HG03159 (cell line): ENCODE results near the gene SAMD4A.

Experiments used
- ATAC-seq: cut with Tn5 transposase; IDR thresholded peaks from one replicate; pipeline ENCODE4 v1.9.1; 2021; ENCODE audit warnings: mild to moderate bottlenecking, moderate library complexity; ENCODE audit not compliant: unreplicated experiment

Gene SAMD4A

GRCh38 chr14:54675236-54676128 is 108.6 kb downstream of the SAMD4A start:
- ATAC-seq: no peak

- no peak for ATAC-seq
These were observed 110.1 kb downstream of the SAMD4A start for GRCh38 chr14:54676812-54677708.

GRCh38 chr14:54680651-54681050 is 113.7 kb downstream of the SAMD4A start:
- no peak for ATAC-seq

- ATAC-seq: no peak
These were observed 114.9 kb downstream of the SAMD4A start for GRCh38 chr14:54681811-54682261.

GRCh38 chr14:54682578-54682977 is 115.7 kb downstream of the SAMD4A start:
- ATAC-seq: no peak

DNA sequence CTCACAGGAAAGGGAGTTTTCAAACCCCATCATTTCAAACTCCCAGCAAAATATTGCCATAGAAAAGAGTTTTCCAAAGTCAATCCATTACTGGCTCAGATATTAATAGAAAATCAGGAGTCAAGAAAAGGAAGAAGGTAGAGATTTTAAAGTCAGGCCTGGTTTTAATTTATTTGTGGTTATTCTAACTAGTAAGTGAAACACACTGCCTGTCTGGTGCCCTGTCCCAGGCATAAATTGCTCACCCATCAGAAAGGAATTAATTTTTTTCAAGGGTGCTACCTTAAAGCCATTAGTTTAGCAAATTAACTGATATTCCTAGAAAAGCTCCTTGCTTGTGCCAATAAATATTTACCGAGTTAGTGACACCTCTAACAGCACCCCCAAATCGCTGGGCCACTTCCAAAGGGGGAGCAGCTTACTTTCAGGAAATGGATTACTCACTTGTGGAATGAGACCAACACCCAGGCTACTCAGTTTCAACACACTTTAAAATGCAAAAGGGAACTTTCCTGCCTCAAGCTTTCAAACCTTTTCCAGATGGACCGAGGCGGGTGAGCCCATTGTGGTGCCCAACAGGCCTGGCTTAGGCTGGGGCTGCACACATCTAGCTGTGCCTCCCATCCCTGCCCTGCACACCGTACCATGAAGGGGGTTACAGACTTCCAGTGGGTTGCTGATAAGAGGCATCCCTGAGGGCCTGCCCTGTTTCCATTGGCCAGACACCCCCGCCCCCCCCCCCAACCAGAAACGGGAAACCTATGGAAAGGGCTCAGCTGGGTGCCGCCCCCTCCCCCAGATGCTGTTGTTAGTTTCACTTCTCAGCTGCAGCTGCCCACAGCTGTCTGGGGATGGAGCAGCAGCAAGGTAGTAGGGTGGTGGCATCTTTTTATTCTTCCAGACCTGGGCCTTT is 117.2 kb downstream of the SAMD4A start:
- ATAC-seq: no peak

DNA sequence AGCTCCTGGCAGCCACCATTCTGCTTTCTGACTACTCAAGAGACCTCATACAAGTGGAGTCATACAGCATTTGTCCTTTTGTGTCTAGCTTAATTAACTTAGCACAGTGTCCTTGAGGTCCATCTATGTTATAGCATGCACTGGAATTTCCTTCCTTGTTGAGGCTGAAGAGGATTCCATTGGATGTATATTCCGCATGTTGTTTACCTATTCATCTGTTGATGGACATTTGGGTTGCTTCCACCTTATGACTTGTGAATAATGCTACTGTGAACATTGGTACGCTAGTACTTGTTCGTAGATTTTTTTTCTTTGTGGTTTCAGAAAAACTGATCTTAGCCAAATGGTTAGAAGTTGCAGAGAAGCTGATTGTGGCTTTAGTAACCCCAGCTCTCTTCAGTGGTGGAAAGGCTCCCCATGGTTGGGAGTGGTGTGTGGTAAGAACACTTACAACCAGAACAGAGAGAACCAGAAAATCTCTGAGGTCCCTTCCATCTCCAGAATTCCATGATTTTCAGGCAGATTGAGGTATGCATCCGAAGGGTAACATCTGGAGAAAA is 118.4 kb downstream of the SAMD4A start:
- ATAC-seq: no peak

GRCh38 chr14:54686219-54686870 is 119.4 kb downstream of the SAMD4A start:
- ATAC-seq: no peak

DNA sequence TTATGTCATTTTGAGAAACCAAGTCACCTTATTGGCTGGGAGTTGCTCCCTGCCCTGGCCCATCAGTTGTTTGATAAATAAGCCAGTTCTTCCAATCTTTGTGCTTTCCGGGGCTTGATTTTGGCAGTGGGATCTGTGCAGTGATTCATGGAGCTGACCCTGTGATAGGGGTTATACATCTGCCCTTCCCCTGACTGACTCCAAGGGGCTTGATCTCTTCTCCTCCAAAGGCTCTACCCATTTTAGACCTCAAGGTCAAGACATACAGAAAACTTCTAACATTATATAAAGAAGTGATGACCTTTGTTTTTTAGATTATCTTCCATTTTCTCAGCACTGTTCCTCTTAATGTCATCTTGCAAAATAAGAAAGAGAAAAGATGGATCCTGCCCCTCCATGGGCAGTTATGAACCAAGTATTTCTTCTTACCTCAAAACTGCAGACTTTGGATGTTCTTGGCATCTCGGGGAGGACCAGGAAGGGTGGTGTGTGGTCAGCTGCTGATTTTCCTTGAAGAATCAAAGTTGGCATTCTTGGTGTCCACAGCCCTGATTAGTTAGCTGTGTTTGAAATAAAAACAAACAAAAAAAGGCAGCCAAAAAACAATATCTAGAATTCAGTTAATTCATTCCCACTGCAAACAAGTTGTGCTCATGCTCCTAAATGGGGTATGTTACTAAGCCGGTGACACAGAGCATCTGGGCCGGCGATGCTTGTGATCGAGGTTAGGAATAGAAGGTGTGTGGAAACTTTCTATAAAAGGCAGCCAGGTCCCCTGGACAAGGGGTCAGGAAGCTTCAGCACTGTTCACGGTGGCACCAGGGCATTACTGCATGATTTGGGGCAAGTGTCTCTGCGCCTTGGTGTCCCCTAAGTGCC is 120.2 kb downstream of the SAMD4A start:
- no peak for ATAC-seq

DNA sequence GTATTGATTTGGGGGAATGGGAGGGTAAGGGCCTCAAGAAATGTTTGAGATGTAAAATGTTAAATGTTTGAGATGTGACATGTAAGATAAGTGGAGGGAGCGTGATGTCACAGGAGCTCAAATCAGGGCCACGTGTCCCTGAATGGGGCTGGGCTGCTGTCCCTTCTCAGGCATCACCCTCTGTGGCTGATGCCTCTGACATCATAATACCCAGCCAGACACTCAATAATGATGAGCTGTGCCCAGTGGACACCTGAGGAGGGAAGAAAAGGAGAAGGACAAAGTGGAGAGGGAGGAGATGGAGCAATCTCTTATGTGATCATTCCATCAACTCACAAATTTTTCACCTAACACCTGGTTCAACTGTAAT is 120.8 kb downstream of the SAMD4A start:
- no peak for ATAC-seq

DNA sequence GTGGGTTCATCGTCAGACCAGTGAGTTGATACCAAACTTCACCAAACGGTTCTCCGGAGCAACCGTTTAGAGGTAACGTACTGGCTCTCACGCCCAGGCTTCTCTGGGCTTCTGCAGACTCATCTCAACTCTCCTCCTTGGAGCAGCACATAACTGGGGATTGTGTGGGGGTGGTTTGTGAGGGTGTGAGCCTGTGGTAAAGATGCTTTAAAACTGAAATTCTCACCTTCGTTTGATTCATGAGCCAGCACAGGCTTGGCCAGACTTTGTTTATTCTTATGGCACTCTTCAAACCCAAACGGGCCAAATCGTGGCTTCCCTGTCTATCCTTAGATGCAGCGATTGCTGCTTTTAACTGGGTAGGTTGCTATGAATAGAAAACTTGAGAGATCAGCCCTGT is 121.3 kb downstream of the SAMD4A start:
- ATAC-seq: no peak

- ATAC-seq: no peak
These were observed 123.0 kb downstream of the SAMD4A start for GRCh38 chr14:54689928-54690327.

- no peak for ATAC-seq
These were observed 124.0 kb downstream of the SAMD4A start for GRCh38 chr14:54690887-54691286.

- no peak for ATAC-seq
These were observed 124.8 kb downstream of the SAMD4A start for GRCh38 chr14:54691525-54692283.

DNA sequence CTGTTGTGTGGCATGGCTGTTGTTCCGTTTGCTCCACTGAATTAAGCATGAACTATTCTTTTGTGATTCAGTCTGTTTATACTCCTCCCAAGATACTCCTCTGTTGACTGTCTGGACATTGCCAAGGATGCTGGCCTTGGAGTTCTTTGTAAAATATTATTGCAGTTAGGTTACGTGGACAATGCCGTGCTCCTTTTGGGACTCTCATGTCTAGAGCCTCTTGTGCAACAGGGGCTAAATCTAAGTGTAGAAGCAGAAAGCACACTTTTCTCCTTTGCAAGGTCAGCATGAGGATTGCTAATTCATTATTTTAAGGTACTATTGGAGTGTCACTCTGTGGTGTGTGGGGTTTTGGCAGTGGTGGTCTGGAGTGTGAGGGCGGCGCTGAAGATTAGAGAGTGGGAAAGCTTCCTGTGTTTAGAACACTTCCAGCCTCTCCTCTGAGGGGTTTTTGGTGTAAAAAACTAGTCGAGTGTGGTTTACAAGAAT is 125.4 kb downstream of the SAMD4A start:
- ATAC-seq: no peak

DNA sequence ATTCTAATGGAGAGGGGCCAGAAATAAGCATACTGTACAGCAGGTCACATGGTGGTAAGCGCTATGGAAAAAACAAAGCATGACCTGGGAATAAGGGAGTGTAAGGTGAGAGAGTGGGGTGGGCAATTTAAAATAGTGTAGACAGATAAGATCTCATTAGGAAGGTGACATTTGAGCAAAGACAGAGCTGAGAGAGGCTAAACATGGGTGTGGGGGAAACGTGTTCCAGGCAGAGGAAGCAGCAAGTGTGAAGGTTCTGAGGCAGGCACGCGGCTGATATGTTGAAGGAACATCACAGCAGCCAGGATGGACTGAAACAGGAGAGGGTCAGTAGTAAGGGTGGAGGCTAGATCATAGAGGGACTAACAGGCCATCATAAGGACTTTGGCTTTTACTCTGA is 126.8 kb downstream of the SAMD4A start:
- ATAC-seq: no peak

DNA sequence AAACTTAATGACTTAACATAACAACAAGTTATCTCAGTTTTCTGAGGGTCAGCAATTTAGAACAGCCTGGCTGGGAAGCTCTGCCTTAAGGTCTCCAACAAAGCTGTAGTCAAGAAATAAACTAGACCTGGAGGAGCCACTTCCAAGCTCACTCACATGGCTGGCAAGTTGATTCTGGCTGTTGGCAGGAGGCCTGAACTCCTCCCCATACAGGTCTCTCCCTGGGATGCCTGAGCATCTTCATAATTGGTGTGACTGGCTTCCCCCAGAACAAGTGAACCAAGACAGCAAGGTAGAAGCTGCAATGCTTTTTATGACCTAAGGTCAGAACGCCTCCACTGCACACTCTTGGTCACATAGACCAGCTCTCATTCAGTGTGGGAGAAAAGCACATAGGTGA is 128.3 kb downstream of the SAMD4A start:
- ATAC-seq: no peak

DNA sequence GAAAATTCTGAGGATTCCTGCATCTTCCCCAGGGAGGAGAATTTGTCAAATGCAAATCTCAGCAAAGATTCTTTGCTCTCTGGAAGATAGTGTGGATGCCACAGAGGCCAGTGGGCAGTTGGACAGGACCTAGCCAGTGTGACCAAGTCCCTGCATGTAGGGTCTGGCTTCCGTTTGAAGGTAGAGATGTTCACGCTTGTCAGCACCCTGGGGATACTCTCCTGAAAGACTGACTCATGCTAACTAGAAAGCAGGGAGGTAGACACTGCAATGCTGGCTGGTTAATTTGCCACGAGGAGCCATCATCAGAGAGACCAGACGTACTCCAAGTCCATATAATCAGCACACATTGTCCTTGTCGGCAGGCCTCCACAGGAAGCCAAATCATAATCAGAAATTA is 130.1 kb downstream of the SAMD4A start:
- ATAC-seq: no peak
